KMS-11 (cell line): ENCODE measurements around the gene CHD9.
"Not testable (repeated sequence)": the region's sequence is repeated elsewhere in the genome, so short reads cannot be mapped to it uniquely, and the experiment has no call there.

Source experiments
- H2AFZ ChIP-seq: fragments of 200-600 bp; sonication (generic); 2 replicates; pipeline ENCODE4 v1.6.1; 2016; ENCODE audit warnings: antibody characterized with exemption, mixed run types, low read depth
- H3K27ac ChIP-seq: fragments of 200-600 bp; sonication (generic); 2 replicates; pipeline ENCODE4 v1.6.1; 2016; ENCODE audit warnings: mild to moderate bottlenecking, mixed run types
- H3K27me3 ChIP-seq: fragments of 200-600 bp; sonication (generic); 2 replicates; pipeline ENCODE4 v1.6.1; 2017; ENCODE audit warnings: mild to moderate bottlenecking, low read depth, mixed run types, moderate library complexity; ENCODE audit not compliant: insufficient read depth
- H3K36me3 ChIP-seq: fragments of 200-600 bp; sonication (generic); 2 replicates; pipeline ENCODE4 v1.6.1; 2017; ENCODE audit warnings: mild to moderate bottlenecking, mixed run types; ENCODE audit not compliant: insufficient read depth
- H3K4me1 ChIP-seq: fragments of 200-600 bp; sonication (generic); 2 replicates; pipeline ENCODE4 v1.6.1; 2016; ENCODE audit warnings: mild to moderate bottlenecking, low read depth, mixed run types; ENCODE audit not compliant: poor library complexity, severe bottlenecking
- H3K4me2 ChIP-seq: fragments of 200-600 bp; sonication (generic); 2 replicates; pipeline ENCODE4 v1.7.0; 2016; ENCODE audit warnings: mild to moderate bottlenecking, mixed run types
- H3K4me3 ChIP-seq: fragments of 200-600 bp; sonication (generic); IDR thresholded peaks from 2 replicates; pipeline ENCODE4 v1.6.1; 2017; ENCODE audit warnings: low read depth, low read length, mixed read lengths; ENCODE audit not compliant: insufficient read depth
- H3K79me2 ChIP-seq: fragments of 200-600 bp; sonication (generic); 2 replicates; pipeline ENCODE4 v1.6.1; 2016; ENCODE audit warnings: low read depth, mixed run types; ENCODE audit not compliant: insufficient read depth
- H3K9ac ChIP-seq: fragments of 200-600 bp; sonication (generic); 2 replicates; pipeline ENCODE4 v1.6.1; 2016; ENCODE audit warnings: mild to moderate bottlenecking, mixed run types
- H4K20me1 ChIP-seq: fragments of 200-600 bp; sonication (generic); 2 replicates; pipeline ENCODE4 v1.6.1; 2016; ENCODE audit warnings: mild to moderate bottlenecking, mixed run types; ENCODE audit not compliant: insufficient read depth
- CTCF ChIP-seq: fragments of 200-600 bp; sonication (generic); conservative IDR thresholded peaks from 2 replicates; pipeline ENCODE4 v1.6.1; 2017; ENCODE audit warnings: low read depth, mild to moderate bottlenecking, antibody characterized with exemption, low read length, moderate library complexity, mixed read lengths

Gene CHD9

GRCh38 chr16:53309457-53309856, 254.7 kb downstream of the CHD9 start:
- TF ChIP-seq CTCF = no peak
- Histone ChIP-seq H3K27ac (no peak overlapping the region), H3K4me1 (peaks cover 7% of the 10 kb centered on the region), H3K27me3 (no peaks in the 10 kb centered on the region), H3K36me3 (no peaks in the 10 kb centered on the region), H3K9ac (no peak overlapping the region), H4K20me1 (no peaks in the 10 kb centered on the region), H2AFZ (no peak overlapping the region), H3K4me2 (no peak overlapping the region), H3K79me2 (no peaks in the 10 kb centered on the region), H3K4me3 (no peak overlapping the region)

- no peak for TF ChIP-seq CTCF
- no peak overlapping the region for H3K9ac ChIP-seq
- no peaks in the 10 kb centered on the region for H4K20me1 ChIP-seq
- no peak overlapping the region for H3K4me3 ChIP-seq
- H3K79me2 ChIP-seq = no peaks in the 10 kb centered on the region
- H3K27ac ChIP-seq = no peak overlapping the region
- H2AFZ ChIP-seq = no peak overlapping the region
- no peaks in the 10 kb centered on the region for H3K27me3 ChIP-seq
- no peaks in the 10 kb centered on the region for H3K4me1 ChIP-seq
- H3K36me3 ChIP-seq = no peaks in the 10 kb centered on the region
- H3K4me2 ChIP-seq = no peak overlapping the region
Measured at GRCh38 chr16:53320992-53321391, 266.2 kb downstream of the CHD9 start.

- H2AFZ ChIP-seq = no peak overlapping the region
- H3K4me2 ChIP-seq = no peak overlapping the region
- no peaks in the 10 kb centered on the region for H3K79me2 ChIP-seq
- no peak overlapping the region for H3K9ac ChIP-seq
- no peaks in the 10 kb centered on the region for H3K36me3 ChIP-seq
- H3K4me1 ChIP-seq = no peaks in the 10 kb centered on the region
- no peak overlapping the region for H3K27ac ChIP-seq
- H4K20me1 ChIP-seq = no peaks in the 10 kb centered on the region
- no peak overlapping the region for H3K4me3 ChIP-seq
- no peak for TF ChIP-seq CTCF
- H3K27me3 ChIP-seq = no peaks in the 10 kb centered on the region
Measured at GRCh38 chr16:53323924-53324323, 269.1 kb downstream of the CHD9 start.

GRCh38 chr16:53330991-53331390, 276.2 kb downstream of the CHD9 start:
- not testable (repeated sequence) for H3K36me3 ChIP-seq, H3K79me2 ChIP-seq, H4K20me1 ChIP-seq, H3K9ac ChIP-seq, H3K27me3 ChIP-seq, H3K4me1 ChIP-seq, H2AFZ ChIP-seq, H3K27ac ChIP-seq, H3K4me3 ChIP-seq, H3K4me2 ChIP-seq

- Histone ChIP-seq H3K4me2 (no peak overlapping the region), H3K27me3 (no peaks in the 10 kb centered on the region), H3K36me3 (no peaks in the 10 kb centered on the region), H3K4me1 (no peaks in the 10 kb centered on the region), H2AFZ (no peak overlapping the region), H3K9ac (no peak overlapping the region), H3K4me3 (no peak overlapping the region), H3K79me2 (no peaks in the 10 kb centered on the region), H4K20me1 (no peaks in the 10 kb centered on the region), H3K27ac (no peak overlapping the region)
- no peak for TF ChIP-seq CTCF
Measured at GRCh38 chr16:53334581-53334980, 279.8 kb downstream of the CHD9 start.
